Measurements from ENCODE around the gene PLIN1. TPM values are rescaled to one million over a fixed set of nuclear protein-coding genes. Genes with fewer than 3 reads are reported as not detected.

PLIN1 gene
- total and polyA plus RNA-seq, 2 donors (not counting 3 experiments of a cell fraction or from before 2014, with no cell fraction given) = 0.07 TPM; not detected in 1

DNA sequence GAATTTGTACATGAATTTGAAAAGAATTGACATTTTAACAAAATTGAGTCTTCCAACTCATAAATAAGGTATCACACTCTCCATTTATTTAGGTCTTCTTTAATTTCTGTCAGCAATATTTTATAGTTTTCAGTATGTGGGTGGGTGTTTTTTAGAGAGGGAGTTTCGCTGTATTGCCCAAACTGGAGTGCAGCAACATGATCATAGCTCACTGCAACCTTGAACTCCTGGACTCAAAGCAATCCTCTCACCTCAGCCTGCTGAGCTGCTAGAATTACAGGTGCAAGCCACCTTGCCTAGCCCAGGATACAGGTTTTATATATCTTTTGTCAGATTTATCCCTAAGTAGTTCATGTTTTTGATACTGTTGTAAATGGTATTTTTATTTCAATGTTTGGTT is 16.0 kb upstream of the PLIN1 start:
- Histone ChIP-seq H3K27me3 (ENCODE audit: control insufficient read depth in 2 of 2, insufficient read depth in 2 of 2, low read length in 2 of 2) (peaks cover 7 to 25% of the 10 kb centered on the region in 2 experiments), H3K27ac (ENCODE audit: insufficient read depth, low read depth, low read length) (no peak overlapping the region), H3K9ac (replicated peaks; ENCODE audit: extremely low read depth, insufficient read depth, low read length) (no peak overlapping the region), H3K4me3 (replicated peaks in 1 of 3; ENCODE audit: insufficient read depth in 1 of 3, low read depth in 1 of 3, low read length in 3 of 3) (no peak overlapping the region), H3K36me3 (ENCODE audit: control insufficient read depth in 2 of 2, extremely low read depth in 1 of 2, insufficient read depth in 2 of 2, low read length in 2 of 2) (no peaks in the 10 kb centered on the region), H2AFZ (ENCODE audit: low read depth, low read length) (no peak overlapping the region), H3K9me3 (replicated peaks; ENCODE audit: control insufficient read depth, insufficient read depth, low read length) (no peaks in the 10 kb centered on the region), H4K20me1 (replicated peaks; ENCODE audit: control insufficient read depth, extremely low read depth, insufficient read depth, low read length) (no peaks in the 10 kb centered on the region), H3K4me2 (ENCODE audit: insufficient read depth, low read length) (no peak overlapping the region), H3K4me1 (ENCODE audit: control insufficient read depth, extremely low read depth, insufficient read depth, low read length) (peaks cover 2% of the 10 kb centered on the region), H3K9me1 (replicated peaks; ENCODE audit: control insufficient read depth, extremely low read depth, insufficient read depth, low read length) (no peaks in the 10 kb centered on the region), H3K79me2 (ENCODE audit: control insufficient read depth, insufficient read depth, low read length) (no peaks in the 10 kb centered on the region)
- ChIA-PET POLR2A (no interaction called here), CTCF (interaction anchor here (1.5 kb wide), 1 partner anchor 23 kb away, joined by 4 read pairs; no protein-coding TSS in a partner anchor)
- dilution Hi-C loops (cut with MboI; ENCODE audit: extremely low pct_ligation_motif_present, low sequenced_read_pairs) (no loop called here), intact Hi-C loops (cut with micrococcal nuclease) (no loop called here)
- TF ChIP-seq FOS (IDR thresholded peaks at IDR 0.05; ENCODE audit: borderline replicate concordance, insufficient read depth, low read length) (no peak), MYC (IDR thresholded peaks at IDR 0.05; ENCODE audit: low read depth, low read length) (no peak), POLR2AphosphoS5 (IDR thresholded peaks at IDR 0.05; ENCODE audit: insufficient read depth, low read depth, low read length) (no peak), POLR2A (IDR thresholded peaks at IDR 0.05; ENCODE audit: low read depth, low read length) (no peak), GATA2 (IDR thresholded peaks at IDR 0.05; ENCODE audit: insufficient read depth, insufficient read length, low read depth, low read length) (no peak), JUN (IDR thresholded peaks at IDR 0.05; ENCODE audit: borderline replicate concordance, insufficient read depth, insufficient read length, low read depth) (no peak), EZH2 (IDR thresholded peaks at IDR 0.05; ENCODE audit: borderline replicate concordance, low read depth, low read length, severe bottlenecking) (no peak)
- TF ChIP-seq, protein P1, sequence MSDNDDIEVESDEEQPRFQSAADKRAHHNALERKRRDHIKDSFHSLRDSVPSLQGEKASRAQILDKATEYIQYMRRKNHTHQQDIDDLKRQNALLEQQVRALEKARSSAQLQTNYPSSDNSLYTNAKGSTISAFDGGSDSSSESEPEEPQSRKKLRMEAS (IDR thresholded peaks at IDR 0.05; ENCODE audit: insufficient read depth, insufficient read length) = no peak
- TF ChIP-seq, protein P2, sequence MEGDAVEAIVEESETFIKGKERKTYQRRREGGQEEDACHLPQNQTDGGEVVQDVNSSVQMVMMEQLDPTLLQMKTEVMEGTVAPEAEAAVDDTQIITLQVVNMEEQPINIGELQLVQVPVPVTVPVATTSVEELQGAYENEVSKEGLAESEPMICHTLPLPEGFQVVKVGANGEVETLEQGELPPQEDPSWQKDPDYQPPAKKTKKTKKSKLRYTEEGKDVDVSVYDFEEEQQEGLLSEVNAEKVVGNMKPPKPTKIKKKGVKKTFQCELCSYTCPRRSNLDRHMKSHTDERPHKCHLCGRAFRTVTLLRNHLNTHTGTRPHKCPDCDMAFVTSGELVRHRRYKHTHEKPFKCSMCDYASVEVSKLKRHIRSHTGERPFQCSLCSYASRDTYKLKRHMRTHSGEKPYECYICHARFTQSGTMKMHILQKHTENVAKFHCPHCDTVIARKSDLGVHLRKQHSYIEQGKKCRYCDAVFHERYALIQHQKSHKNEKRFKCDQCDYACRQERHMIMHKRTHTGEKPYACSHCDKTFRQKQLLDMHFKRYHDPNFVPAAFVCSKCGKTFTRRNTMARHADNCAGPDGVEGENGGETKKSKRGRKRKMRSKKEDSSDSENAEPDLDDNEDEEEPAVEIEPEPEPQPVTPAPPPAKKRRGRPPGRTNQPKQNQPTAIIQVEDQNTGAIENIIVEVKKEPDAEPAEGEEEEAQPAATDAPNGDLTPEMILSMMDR (IDR thresholded peaks at IDR 0.05; ENCODE audit: extremely low read depth in 1 of 2, insufficient read depth in 1 of 2, low read depth in 1 of 2, low read length in 2 of 2) = no peak
- no peak for DNase-seq (ENCODE audit: low read depth, low spot score)
- no TSS peak for BruUV-seq (replicated peaks)
- no peak for FAIRE-seq

Data from endothelial cell of umbilical vein (primary cell).